CD4-positive, alpha-beta T cell (primary cell): Measurements from ENCODE around the gene CD3D. TPM values are rescaled to one million over a fixed set of nuclear protein-coding genes. Genes with fewer than 3 reads are reported as not detected.

Source experiments
- ATAC-seq: fragments of 200-7000 bp; cut with Tn5 transposase; one replicate; pipeline ENCODE4 v1.10.0; 2022; ENCODE audit warnings: mild to moderate bottlenecking; ENCODE audit not compliant: poor library complexity
- CTCF ChIA-PET: fragments of 350-600 bp; sonication (Branson Sonifier 250); formaldehyde crosslinking; loops from one replicate; lab custom pipeline; 2021; ENCODE audit warnings: antibody characterized with exemption, inconsistent platforms; lab: Charles Lee
- POLR2A ChIA-PET: fragments of 350-600 bp; sonication (Branson Sonifier 250); formaldehyde crosslinking; loops from one replicate; lab custom pipeline; 2021; ENCODE audit warnings: antibody characterized with exemption, inconsistent platforms; lab: Charles Lee
- DNase-seq, 14 experiments: peaks; one replicate each; pipeline ENCODE4 v3.0.0-alpha.2; 2013 to 2020; ENCODE audit warnings: mixed read lengths in 2 of 14
- H3K27ac ChIP-seq, 2 donors: one replicate each; pipeline versions ENCODE4 v1.5.1 to v1.7.0; 2013; ENCODE audit warnings: low read length in 2 of 2, low read depth in 1 of 2, mild to moderate bottlenecking in 1 of 2
- H3K27me3 ChIP-seq, 2 experiments: 1 replicate in 1 of 2; 2 replicates in 1 of 2; pipeline versions ENCODE4 v1.6.1 to v1.7.0; 2013; ENCODE audit warnings: low read length in 2 of 2, control low read depth in 1 of 2, mild to moderate bottlenecking in 1 of 2, moderate library complexity in 1 of 2; ENCODE audit not compliant: insufficient read depth in 2 of 2, control insufficient read depth in 1 of 2
- H3K36me3 ChIP-seq: one replicate; pipeline ENCODE4 v1.6.1; 2013; ENCODE audit warnings: low read length, control low read depth; ENCODE audit not compliant: insufficient read depth
- H3K4me1 ChIP-seq: one replicate; pipeline ENCODE4 v1.6.1; 2013; ENCODE audit warnings: low read length, control low read depth; ENCODE audit not compliant: insufficient read depth
- H3K4me3 ChIP-seq: one replicate; pipeline ENCODE4 v1.5.1; 2013; ENCODE audit warnings: mild to moderate bottlenecking, low read length, moderate library complexity
- H3K9me3 ChIP-seq, 2 experiments: 1 replicate in 1 of 2; 2 replicates in 1 of 2; pipeline versions ENCODE4 v1.6.1 to v1.7.0; 2013; ENCODE audit warnings: low read length in 2 of 2, mild to moderate bottlenecking in 2 of 2, control low read depth in 1 of 2, moderate library complexity in 1 of 2; ENCODE audit not compliant: control insufficient read depth in 1 of 2, insufficient read depth in 1 of 2
- H3K27ac Mint-ChIP-seq: one replicate; pipeline ENCODE4 v1.8.0; 2020; ENCODE audit warnings: mixed read lengths
- H3K27me3 Mint-ChIP-seq: one replicate; pipeline ENCODE4 v1.8.0; 2021; ENCODE audit warnings: mixed read lengths
- H3K36me3 Mint-ChIP-seq: one replicate; pipeline ENCODE4 v1.8.0; 2021; ENCODE audit warnings: low read depth, mixed read lengths
- H3K4me1 Mint-ChIP-seq: one replicate; pipeline ENCODE4 v1.8.0; 2021; ENCODE audit warnings: low read depth, mixed read lengths
- H3K4me3 Mint-ChIP-seq: one replicate; pipeline ENCODE4 v1.8.0; 2020; ENCODE audit warnings: mild to moderate bottlenecking, mixed read lengths
- H3K9me3 Mint-ChIP-seq: one replicate; pipeline ENCODE4 v1.8.0; 2020; ENCODE audit warnings: mixed read lengths
- intact Hi-C, 2 experiments: fragments of 100-400 bp; cut with DNase I in 1 of 2; cut with micrococcal nuclease in 1 of 2; formaldehyde crosslinking; loops; one replicate each; pipeline versions ENCODE4 v1.15.1 to v1.9.0; 2023 to 2025; cut with DNase I, micrococcal nuclease
- total RNA-seq, 174 experiments: library from RNA in 2 of 174; stranded (reverse) in 2 of 174; gene quantifications; one replicate each; pipeline ENCODE4 v1.2.3 and lab custom pipeline; 2021 to 2026
- TF ChIP-seq, protein P1 (sequence below): fragments of 200-600 bp; IDR thresholded peaks from one replicate; pipeline ENCODE4 v1.8.0; 2022; ENCODE audit warnings: antibody characterized with exemption, mild to moderate bottlenecking

Gene CD3D
- total RNA-seq, 2 experiments from 2014 or later: 265 to 274 TPM

DNA sequence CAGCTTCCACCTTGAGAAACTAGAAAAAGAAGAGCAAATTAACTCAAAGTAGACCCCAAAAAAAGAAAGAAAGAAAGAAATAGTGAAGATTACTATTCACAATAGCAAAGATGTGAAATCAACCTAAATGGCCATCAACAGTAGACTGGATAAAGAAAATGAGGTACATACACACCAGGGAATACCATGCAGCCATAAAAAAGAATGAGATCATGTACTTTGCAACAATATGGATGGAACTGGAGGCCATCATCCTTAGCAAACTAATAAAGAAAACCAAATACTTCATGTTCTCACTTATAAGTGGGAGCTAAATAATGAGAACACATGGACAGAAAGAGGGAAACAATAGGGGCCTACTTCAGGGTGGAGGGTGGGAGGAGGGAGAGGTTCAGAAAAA, 13.8 kb downstream of the CD3D start:
- H3K27me3 Mint-ChIP-seq: no peaks in the 10 kb centered on the region
- no peak for DNase-seq
- Histone ChIP-seq H3K4me1 (peaks cover 10% of the 10 kb centered on the region), H3K4me3 (no peak overlapping the region), H3K27me3 (no peaks in the 10 kb centered on the region), H3K36me3 (peaks cover 3% of the 10 kb centered on the region), H3K9me3 (no peaks in the 10 kb centered on the region), H3K27ac (no peak overlapping the region)
- CTCF ChIA-PET: no interaction called here
- H3K27ac Mint-ChIP-seq: peak overlapping the region; percentile 75
- intact Hi-C loops: no loop called here
- H3K4me1 Mint-ChIP-seq: peaks cover 43% of the 10 kb centered on the region
- peaks cover 18% of the 10 kb centered on the region for H3K36me3 Mint-ChIP-seq
- H3K4me3 Mint-ChIP-seq: no peak overlapping the region
- no peak for ATAC-seq
- no peaks in the 10 kb centered on the region for H3K9me3 Mint-ChIP-seq
- TF ChIP-seq, protein P1, sequence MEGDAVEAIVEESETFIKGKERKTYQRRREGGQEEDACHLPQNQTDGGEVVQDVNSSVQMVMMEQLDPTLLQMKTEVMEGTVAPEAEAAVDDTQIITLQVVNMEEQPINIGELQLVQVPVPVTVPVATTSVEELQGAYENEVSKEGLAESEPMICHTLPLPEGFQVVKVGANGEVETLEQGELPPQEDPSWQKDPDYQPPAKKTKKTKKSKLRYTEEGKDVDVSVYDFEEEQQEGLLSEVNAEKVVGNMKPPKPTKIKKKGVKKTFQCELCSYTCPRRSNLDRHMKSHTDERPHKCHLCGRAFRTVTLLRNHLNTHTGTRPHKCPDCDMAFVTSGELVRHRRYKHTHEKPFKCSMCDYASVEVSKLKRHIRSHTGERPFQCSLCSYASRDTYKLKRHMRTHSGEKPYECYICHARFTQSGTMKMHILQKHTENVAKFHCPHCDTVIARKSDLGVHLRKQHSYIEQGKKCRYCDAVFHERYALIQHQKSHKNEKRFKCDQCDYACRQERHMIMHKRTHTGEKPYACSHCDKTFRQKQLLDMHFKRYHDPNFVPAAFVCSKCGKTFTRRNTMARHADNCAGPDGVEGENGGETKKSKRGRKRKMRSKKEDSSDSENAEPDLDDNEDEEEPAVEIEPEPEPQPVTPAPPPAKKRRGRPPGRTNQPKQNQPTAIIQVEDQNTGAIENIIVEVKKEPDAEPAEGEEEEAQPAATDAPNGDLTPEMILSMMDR: no peak
- POLR2A ChIA-PET: interaction anchor here (0.7 kb wide), 1 partner anchor 278 kb away, joined by 3 read pairs; no protein-coding TSS in a partner anchor

DNA sequence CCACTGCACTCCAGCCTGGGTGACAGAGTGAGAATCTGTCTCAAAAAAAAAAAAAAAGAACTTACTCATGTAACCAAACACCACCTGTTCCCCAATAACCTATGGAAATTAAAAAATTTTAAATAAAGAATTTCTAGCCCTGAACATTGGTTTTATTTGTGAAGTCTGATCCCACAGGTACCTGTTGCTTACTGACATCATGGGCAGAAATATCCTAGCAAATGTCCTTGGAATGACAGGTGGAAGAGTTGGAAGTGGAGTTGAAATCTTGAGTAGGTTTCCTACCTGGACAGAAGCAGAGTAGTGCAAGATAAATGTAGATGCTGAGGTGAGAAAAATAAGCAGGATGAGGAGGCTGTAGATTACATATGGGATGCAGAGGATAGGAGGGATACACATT, 17.2 kb downstream of the CD3D start:
- Histone ChIP-seq H3K27ac (no peak overlapping the region), H3K4me3 (no peak overlapping the region), H3K4me1 (peaks cover 25% of the 10 kb centered on the region), H3K36me3 (peaks cover 12% of the 10 kb centered on the region), H3K9me3 (no peaks in the 10 kb centered on the region), H3K27me3 (no peaks in the 10 kb centered on the region)
- Mint-ChIP-seq H3K27ac (no peak overlapping the region), H3K4me3 (no peak overlapping the region), H3K36me3 (peaks cover 37% of the 10 kb centered on the region), H3K9me3 (no peaks in the 10 kb centered on the region), H3K4me1 (peaks cover 65% of the 10 kb centered on the region), H3K27me3 (no peaks in the 10 kb centered on the region)
- POLR2A ChIA-PET: no interaction called here
- CTCF ChIA-PET: no interaction called here
- ATAC-seq (no peak), DNase-seq (no peak)
- TF ChIP-seq, protein P1: no peak
- intact Hi-C loops: no loop called here

DNA sequence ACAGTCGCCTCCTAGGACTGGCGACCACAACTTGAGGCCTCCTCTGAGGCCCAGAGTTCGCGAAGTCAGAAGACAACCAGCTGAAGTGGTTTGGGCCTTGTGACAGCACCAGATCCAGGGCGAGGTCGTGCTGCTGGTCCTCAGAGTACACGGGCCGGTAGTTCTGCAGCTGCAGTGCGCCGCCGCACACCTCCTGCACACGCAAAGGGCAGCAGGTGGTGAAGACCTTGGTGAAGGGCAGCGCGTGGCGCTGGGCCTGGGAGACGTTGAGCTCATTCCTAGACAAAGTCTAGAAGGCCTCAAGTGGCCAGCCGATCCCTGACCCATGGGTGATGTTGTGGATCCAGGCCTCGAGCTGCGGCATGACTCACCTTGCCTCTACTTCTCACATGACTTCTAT, 19.8 kb downstream of the CD3D start:
- H3K9me3 ChIP-seq: no peaks in the 10 kb centered on the region
- no peaks in the 10 kb centered on the region for H3K27me3 ChIP-seq
- Mint-ChIP-seq H3K36me3 (peaks cover 42% of the 10 kb centered on the region), H3K4me1 (peaks cover 74% of the 10 kb centered on the region), H3K27me3 (no peaks in the 10 kb centered on the region), H3K27ac (peak overlapping the region; percentile 35), H3K9me3 (no peaks in the 10 kb centered on the region), H3K4me3 (no peak overlapping the region)
- H3K4me1 ChIP-seq: peaks cover 51% of the 10 kb centered on the region
- no peak overlapping the region for H3K27ac ChIP-seq
- H3K4me3 ChIP-seq: no peak overlapping the region
- ChIA-PET POLR2A (interaction anchor here (0.6 to 3.1 kb wide), 5 partner anchors 16 to 348 kb away, joined by 3 to 11 read pairs (median 5); partner anchors contain the start of gene UBE4A), CTCF (no interaction called here)
- peaks cover 9% of the 10 kb centered on the region for H3K36me3 ChIP-seq
- intact Hi-C loops: no loop called here
- no peak for ATAC-seq
- DNase-seq: no peak
- TF ChIP-seq, protein P1: no peak
